ENCODE measurements around the gene ABLIM1.

Gene ABLIM1

DNA sequence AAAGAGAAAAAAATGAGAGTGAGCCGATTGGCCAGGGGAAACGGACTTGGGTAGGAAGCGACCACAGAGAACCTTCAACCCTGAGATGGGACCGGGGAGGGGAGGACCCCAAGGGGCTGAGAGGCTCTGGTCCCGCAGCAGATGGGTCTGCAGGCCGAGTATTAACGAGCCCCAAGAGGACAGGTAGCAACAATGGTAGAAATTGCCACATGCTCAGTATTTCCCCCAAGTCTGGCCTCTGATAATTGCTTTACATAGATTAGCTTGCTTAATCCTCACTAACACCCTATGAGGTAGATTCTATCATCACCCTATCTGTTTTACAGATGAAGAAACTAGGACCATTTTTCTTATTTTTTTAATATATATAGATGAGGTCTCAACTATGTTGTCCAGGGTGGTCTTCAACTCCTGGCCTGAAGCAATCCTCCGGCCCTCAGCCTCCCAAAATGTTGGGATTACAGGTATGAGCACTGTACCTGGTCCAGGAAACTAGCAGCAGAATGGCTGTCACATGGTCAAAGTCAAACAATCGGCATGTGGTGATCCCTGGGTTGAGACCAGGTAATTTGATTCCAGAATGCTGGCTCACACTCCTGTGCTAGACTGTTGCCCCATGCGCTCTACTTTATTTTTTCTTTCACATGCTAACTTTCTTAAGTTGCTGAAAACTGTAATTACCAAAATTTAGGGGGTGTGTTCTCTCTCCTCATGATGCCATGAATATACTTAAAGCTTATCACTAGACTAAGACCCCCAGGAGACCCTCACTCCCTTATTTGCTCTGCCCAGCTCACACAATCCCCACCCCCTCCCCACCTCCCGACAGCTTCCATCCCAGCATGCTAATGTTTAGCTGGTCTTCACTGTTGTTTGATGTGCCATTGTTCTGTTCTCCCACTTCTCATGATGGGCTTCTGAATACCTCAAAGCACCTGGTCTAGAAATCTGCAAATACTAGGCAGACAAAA is 185.9 kb downstream of the ABLIM1 start:
- ChIA-PET POLR2A (no interaction called here), CTCF (interaction anchor here (0.5 to 4.5 kb wide), 51 partner anchors 10 to 784 kb away, joined by 3 to 40 read pairs (median 4); partner anchors contain the start of gene VWA2)

DNA sequence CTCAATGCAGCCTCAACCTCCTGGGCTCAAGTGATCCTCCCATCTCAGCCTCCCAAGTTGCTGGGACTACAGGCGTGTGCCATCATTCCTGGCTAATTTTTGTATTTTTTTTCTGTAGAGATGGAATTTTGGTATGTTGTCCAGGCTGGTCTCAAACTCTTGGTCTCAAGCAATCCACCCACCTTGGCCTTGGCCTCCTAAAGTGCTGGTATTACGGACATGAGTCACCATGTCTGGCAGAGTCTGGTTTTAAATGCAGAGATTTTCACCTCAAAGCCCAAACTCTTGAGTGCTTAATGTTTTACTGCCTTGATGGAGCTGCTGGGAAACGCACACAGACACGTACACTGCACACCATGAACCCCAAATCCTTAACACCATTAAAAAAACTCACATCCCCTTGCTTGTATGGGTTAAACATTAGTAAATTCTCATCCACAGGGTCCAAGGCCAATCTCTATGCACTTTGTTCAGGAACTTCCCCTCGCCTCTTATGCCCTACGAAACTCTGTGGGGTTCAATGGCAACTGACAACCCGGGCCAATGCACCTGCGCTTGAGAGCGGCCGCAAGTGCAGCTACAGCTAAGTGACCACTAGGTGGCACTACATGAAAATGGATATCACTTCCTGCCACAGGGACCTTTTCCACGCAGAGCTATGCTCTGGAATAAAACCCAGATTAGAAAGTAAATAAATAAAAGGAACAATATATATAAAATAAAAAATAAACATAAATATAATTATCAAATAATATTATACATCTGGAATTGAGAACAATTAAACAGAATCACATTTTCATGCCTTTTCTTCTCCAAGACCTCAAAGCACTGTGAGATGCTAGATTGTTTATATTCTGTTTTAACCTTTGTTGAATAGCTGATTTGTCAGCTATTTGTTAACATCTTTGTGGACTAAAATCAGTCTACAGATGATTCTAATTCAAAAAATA is 186.8 kb downstream of the ABLIM1 start:
- no peak overlapping the region for H3K4me3 ChIP-seq (ENCODE audit: low read depth, low read length)
- TF ChIP-seq ZNF2 (tag by site-specific recombination; IDR thresholded peaks at IDR 0.05) (peak; percentile 40; the same call in 1 of the 2 replicates), ZNF169 (tag by site-specific recombination; IDR thresholded peaks at IDR 0.05) (no peak), ZSCAN30 (tag by site-specific recombination; IDR thresholded peaks at IDR 0.05) (0 out of 2 replicates have a peak, but pooled peaks have one; percentile 46), ZNF416 (tag by site-specific recombination; IDR thresholded peaks at IDR 0.05) (no peak), ZNF654 (tag by site-specific recombination; IDR thresholded peaks at IDR 0.05; ENCODE audit: low read depth) (peak; percentile 94)
- TF ChIP-seq, protein P1, sequence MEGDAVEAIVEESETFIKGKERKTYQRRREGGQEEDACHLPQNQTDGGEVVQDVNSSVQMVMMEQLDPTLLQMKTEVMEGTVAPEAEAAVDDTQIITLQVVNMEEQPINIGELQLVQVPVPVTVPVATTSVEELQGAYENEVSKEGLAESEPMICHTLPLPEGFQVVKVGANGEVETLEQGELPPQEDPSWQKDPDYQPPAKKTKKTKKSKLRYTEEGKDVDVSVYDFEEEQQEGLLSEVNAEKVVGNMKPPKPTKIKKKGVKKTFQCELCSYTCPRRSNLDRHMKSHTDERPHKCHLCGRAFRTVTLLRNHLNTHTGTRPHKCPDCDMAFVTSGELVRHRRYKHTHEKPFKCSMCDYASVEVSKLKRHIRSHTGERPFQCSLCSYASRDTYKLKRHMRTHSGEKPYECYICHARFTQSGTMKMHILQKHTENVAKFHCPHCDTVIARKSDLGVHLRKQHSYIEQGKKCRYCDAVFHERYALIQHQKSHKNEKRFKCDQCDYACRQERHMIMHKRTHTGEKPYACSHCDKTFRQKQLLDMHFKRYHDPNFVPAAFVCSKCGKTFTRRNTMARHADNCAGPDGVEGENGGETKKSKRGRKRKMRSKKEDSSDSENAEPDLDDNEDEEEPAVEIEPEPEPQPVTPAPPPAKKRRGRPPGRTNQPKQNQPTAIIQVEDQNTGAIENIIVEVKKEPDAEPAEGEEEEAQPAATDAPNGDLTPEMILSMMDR (tag by site-specific recombination; IDR thresholded peaks at IDR 0.05) = 0 out of 2 replicates have a peak, but pooled peaks have one; percentile 26
- ChIA-PET POLR2A (no interaction called here), CTCF (interaction anchor here (0.5 to 4.5 kb wide), 55 partner anchors 9 to 783 kb away, joined by 3 to 40 read pairs (median 4); partner anchors contain the start of gene VWA2)
- H3K9me3 ChIP-seq (ENCODE audit: control insufficient read depth, insufficient read depth, low read depth, low read length) = no peaks in the 10 kb centered on the region
- H3K36me3 ChIP-seq (ENCODE audit: control insufficient read depth in 2 of 2, insufficient read depth in 1 of 2, low read length in 2 of 2) = no peaks in the 10 kb centered on the region; a peak in 1 of 3 replicates
- H3K27ac ChIP-seq (ENCODE audit: extremely low read depth, low read depth, low read length) = no peak overlapping the region
- H3K4me1 ChIP-seq (ENCODE audit: control insufficient read depth, insufficient read depth, low read length) = no peaks in the 10 kb centered on the region

More for the DNA sequence above, 185.9 kb downstream of the ABLIM1 start:
- H3K4me3 ChIP-seq (ENCODE audit: low read depth, low read length) = no peak overlapping the region
- H3K27ac ChIP-seq (ENCODE audit: extremely low read depth, low read depth, low read length) = no peak overlapping the region
- no peaks in the 10 kb centered on the region for H3K4me1 ChIP-seq (ENCODE audit: control insufficient read depth, insufficient read depth, low read length)
- no peaks in the 10 kb centered on the region; a peak in 1 of 3 replicates for H3K36me3 ChIP-seq (ENCODE audit: control insufficient read depth in 2 of 2, insufficient read depth in 1 of 2, low read length in 2 of 2)
- no peaks in the 10 kb centered on the region for H3K9me3 ChIP-seq (ENCODE audit: control insufficient read depth, insufficient read depth, low read depth, low read length)
- TF ChIP-seq ZNF202 (tag by site-specific recombination; IDR thresholded peaks at IDR 0.05; ENCODE audit: borderline replicate concordance) = no peak
- TF ChIP-seq BCL11B (tag by site-specific recombination; IDR thresholded peaks at IDR 0.05; ENCODE audit: low read depth) = no peak
- no peak for TF ChIP-seq ZNF571 (tag by site-specific recombination; IDR thresholded peaks at IDR 0.05)

DNA sequence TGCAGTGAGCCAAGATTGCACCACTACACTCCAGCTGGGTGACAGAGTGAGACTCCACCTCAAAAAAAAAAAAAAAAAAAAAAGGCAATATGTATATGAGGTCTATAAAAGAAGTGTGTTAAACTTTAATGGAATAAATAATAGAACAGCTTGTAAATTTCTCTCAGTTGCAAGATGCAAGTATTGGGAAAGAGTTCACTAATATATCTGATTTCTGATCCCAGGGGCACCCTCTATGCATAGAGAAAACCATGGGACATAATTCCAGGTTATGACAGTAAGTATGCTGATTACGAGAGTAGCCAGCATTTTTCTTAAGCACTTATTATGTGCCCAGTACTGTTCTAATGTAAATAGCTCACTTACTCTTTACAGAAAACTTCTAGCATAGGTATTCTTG is 187.7 kb downstream of the ABLIM1 start:
- CTCF ChIA-PET = interaction anchor here (0.6 to 4.5 kb wide), 12 partner anchors 12 to 406 kb away, joined by 3 to 40 read pairs (median 5); no protein-coding TSS in a partner anchor
- no peaks in the 10 kb centered on the region; a peak in 1 of 3 replicates for H3K36me3 ChIP-seq (ENCODE audit: control insufficient read depth in 2 of 2, insufficient read depth in 1 of 2, low read length in 2 of 2)
- H3K9me3 ChIP-seq (ENCODE audit: control insufficient read depth, insufficient read depth, low read depth, low read length) = no peaks in the 10 kb centered on the region
- POLR2A ChIA-PET = no interaction called here
- H3K4me1 ChIP-seq (ENCODE audit: control insufficient read depth, insufficient read depth, low read length) = no peaks in the 10 kb centered on the region
- no peak overlapping the region for H3K4me3 ChIP-seq (ENCODE audit: low read depth, low read length)
- H3K27ac ChIP-seq (ENCODE audit: extremely low read depth, low read depth, low read length) = no peak overlapping the region
- TF ChIP-seq ZNF747 (tag by site-specific recombination; IDR thresholded peaks at IDR 0.05) (no peak), ZNF621 (tag by site-specific recombination; IDR thresholded peaks at IDR 0.05) (no peak), ZBTB17 (tag by site-specific recombination; IDR thresholded peaks at IDR 0.05) (no peak), ZNF214 (tag by site-specific recombination; IDR thresholded peaks at IDR 0.05; ENCODE audit: borderline replicate concordance) (no peak), KLF16 (tag by site-specific recombination; IDR thresholded peaks at IDR 0.05) (no peak), ZNF24 (tag by site-specific recombination; IDR thresholded peaks at IDR 0.05) (no peak), KLF8 (tag by site-specific recombination; IDR thresholded peaks at IDR 0.05) (no peak), ZNF48 (tag by site-specific recombination; IDR thresholded peaks at IDR 0.05) (no peak)
- TF ChIP-seq, protein P2, sequence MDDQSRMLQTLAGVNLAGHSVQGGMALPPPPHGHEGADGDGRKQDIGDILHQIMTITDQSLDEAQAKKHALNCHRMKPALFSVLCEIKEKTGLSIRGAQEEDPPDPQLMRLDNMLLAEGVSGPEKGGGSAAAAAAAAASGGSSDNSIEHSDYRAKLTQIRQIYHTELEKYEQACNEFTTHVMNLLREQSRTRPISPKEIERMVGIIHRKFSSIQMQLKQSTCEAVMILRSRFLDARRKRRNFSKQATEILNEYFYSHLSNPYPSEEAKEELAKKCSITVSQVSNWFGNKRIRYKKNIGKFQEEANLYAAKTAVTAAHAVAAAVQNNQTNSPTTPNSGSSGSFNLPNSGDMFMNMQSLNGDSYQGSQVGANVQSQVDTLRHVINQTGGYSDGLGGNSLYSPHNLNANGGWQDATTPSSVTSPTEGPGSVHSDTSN (CRISPR knock-in tag; IDR thresholded peaks at IDR 0.05) = no peak
- TF ChIP-seq, protein P3, sequence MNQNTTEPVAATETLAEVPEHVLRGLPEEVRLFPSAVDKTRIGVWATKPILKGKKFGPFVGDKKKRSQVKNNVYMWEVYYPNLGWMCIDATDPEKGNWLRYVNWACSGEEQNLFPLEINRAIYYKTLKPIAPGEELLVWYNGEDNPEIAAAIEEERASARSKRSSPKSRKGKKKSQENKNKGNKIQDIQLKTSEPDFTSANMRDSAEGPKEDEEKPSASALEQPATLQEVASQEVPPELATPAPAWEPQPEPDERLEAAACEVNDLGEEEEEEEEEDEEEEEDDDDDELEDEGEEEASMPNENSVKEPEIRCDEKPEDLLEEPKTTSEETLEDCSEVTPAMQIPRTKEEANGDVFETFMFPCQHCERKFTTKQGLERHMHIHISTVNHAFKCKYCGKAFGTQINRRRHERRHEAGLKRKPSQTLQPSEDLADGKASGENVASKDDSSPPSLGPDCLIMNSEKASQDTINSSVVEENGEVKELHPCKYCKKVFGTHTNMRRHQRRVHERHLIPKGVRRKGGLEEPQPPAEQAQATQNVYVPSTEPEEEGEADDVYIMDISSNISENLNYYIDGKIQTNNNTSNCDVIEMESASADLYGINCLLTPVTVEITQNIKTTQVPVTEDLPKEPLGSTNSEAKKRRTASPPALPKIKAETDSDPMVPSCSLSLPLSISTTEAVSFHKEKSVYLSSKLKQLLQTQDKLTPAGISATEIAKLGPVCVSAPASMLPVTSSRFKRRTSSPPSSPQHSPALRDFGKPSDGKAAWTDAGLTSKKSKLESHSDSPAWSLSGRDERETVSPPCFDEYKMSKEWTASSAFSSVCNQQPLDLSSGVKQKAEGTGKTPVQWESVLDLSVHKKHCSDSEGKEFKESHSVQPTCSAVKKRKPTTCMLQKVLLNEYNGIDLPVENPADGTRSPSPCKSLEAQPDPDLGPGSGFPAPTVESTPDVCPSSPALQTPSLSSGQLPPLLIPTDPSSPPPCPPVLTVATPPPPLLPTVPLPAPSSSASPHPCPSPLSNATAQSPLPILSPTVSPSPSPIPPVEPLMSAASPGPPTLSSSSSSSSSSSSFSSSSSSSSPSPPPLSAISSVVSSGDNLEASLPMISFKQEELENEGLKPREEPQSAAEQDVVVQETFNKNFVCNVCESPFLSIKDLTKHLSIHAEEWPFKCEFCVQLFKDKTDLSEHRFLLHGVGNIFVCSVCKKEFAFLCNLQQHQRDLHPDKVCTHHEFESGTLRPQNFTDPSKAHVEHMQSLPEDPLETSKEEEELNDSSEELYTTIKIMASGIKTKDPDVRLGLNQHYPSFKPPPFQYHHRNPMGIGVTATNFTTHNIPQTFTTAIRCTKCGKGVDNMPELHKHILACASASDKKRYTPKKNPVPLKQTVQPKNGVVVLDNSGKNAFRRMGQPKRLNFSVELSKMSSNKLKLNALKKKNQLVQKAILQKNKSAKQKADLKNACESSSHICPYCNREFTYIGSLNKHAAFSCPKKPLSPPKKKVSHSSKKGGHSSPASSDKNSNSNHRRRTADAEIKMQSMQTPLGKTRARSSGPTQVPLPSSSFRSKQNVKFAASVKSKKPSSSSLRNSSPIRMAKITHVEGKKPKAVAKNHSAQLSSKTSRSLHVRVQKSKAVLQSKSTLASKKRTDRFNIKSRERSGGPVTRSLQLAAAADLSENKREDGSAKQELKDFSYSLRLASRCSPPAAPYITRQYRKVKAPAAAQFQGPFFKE (tag by site-specific recombination; IDR thresholded peaks at IDR 0.05; ENCODE audit: borderline replicate concordance) = no peak
